RWPE1 (cell line): ENCODE results near the gene FBLN1.

ENCODE experiments used
- CTCF ChIA-PET: fragments of 350-600 bp; sonication (Branson Sonifier 250); formaldehyde crosslinking; extraction: SDS; loops from one replicate; lab custom pipeline; 2021; lab: Yijun Ruan, JAX
- POLR2A ChIA-PET: fragments of 400-600 bp; formaldehyde crosslinking; extraction: SDS; loops from one replicate; lab custom pipeline; 2020; ENCODE audit warnings: antibody characterized with exemption; ENCODE audit not compliant: low non-redundant PET; lab: Yijun Ruan, JAX
- DNase-seq: peaks from one replicate; pipeline ENCODE4 v3.0.0; 2012; ENCODE audit warnings: low spot score
- H3K27ac ChIP-seq: fragments of 450-650 bp; 2 replicates; pipeline ENCODE4 v1.5.1; 2017
- TF ChIP-seq, protein P1 (sequence below): fragments of 450-650 bp; conservative IDR thresholded peaks from 2 replicates; pipeline ENCODE4 v1.5.1; 2017; ENCODE audit warnings: low read depth, mild to moderate bottlenecking

Gene FBLN1

DNA sequence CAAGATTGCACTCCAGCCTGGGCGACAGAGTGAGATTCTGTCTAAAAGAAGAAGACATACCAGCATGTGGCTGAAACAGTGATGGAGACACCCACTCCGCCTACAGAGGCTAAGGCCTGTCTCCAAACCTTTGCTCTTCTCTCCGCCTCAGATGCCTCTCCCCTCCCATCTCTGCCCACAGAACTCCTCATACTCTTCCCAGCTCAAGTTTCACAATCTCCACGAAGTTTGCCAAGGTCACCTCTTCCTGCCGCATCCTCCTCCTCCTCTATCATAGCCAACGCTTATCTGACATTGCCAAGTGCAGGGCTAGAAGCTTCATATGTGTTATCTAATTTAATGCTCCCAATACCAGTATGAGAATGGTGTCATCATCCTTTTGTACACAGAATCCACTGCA, 25.9 kb upstream of the FBLN1 start:
- ChIA-PET POLR2A (no interaction called here), CTCF (no interaction called here)
- TF ChIP-seq, protein P1, sequence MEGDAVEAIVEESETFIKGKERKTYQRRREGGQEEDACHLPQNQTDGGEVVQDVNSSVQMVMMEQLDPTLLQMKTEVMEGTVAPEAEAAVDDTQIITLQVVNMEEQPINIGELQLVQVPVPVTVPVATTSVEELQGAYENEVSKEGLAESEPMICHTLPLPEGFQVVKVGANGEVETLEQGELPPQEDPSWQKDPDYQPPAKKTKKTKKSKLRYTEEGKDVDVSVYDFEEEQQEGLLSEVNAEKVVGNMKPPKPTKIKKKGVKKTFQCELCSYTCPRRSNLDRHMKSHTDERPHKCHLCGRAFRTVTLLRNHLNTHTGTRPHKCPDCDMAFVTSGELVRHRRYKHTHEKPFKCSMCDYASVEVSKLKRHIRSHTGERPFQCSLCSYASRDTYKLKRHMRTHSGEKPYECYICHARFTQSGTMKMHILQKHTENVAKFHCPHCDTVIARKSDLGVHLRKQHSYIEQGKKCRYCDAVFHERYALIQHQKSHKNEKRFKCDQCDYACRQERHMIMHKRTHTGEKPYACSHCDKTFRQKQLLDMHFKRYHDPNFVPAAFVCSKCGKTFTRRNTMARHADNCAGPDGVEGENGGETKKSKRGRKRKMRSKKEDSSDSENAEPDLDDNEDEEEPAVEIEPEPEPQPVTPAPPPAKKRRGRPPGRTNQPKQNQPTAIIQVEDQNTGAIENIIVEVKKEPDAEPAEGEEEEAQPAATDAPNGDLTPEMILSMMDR: no peak
- no peak for DNase-seq
- no peak overlapping the region for H3K27ac ChIP-seq

DNA sequence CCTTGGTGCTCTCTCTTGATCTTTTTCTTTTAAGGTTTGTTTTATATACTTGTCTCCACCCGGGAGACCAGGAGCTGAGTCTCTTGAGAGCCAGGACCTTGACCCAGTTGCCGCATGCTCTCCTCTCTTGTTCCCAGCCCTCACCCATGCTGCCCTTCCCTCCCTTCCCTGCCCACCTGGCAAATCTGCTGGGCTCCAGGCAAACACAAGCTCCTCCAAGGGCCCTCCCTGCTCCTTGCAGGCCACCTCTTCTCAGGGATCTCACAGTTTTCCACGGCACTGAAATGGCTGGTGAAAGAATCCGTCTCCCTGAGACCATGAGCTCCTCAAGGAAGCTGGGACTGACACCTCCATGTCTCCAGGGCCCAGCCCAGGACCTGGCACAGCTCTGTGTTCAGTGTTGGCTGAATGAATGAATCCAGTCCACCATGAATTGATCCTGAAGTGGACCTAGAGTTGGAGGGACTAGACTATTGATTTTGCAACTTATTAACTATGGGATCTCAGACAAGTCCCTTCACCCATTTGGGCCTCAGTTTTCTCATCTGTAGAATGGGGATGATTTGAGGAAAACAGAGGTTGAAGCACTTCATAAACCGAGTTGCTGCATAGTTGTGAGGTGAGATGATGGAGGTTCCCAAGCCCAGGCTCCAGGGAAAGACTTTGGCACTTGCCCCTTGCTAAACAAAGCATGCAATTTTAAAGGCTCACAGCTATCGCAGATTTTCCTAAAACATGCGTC, 25.1 kb upstream of the FBLN1 start:
- TF ChIP-seq, protein P1: no peak
- POLR2A ChIA-PET: no interaction called here
- DNase-seq: no peak
- CTCF ChIA-PET: no interaction called here
- H3K27ac ChIP-seq: no peak overlapping the region

DNA sequence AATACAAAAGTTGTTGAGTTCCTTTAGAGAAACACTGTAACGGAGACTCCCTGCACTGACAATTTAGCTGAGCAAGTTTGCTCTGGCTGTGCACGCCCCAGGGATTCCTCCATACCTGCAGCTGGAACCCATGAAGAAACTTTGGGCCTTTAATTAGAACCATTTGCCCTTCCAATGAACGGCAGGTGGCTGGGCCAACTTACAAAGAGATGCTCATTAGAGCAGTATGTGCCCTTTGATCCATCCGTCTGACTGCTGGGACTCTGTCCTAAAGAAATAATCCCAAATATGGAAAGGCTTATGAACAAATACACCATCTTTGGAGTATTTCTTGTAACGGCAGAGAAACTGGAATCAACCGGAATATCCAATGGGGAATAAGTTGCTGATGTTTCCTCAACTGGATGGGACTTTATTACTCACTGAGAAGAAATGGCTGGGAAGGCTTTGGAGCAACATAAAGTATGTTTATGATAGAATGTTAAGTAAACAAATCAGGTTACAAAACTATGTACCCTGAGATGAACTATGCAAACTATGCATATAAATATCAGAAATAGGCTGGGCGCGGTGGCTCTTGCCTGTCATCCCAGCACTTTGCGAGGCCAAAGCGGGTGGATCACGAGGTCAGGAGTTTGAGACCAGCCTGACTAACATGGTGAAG, 24.4 kb upstream of the FBLN1 start:
- peak; percentile 20 for DNase-seq
- ChIA-PET POLR2A (no interaction called here), CTCF (no interaction called here)

DNA sequence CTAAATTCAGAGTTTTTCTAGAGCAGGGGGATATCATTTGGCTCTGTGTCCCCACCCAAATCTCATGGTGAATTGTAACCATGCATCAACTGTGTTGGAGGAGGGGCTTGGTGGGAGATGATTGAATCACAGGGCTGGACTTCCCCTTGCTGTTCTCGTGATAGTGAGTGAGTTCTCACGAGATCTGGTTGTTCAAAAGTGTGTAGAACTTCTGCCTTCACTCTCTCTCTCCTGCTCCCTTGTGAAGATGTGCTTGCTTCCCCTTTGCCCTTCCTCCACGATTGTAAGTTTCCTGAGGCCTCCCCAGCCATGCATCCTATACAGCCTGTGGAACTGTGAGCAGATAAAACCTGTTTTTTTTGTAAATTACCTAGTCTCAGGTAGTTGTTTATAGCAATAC, 22.0 kb upstream of the FBLN1 start:
- TF ChIP-seq, protein P1: no peak
- ChIA-PET POLR2A (no interaction called here), CTCF (no interaction called here)
- DNase-seq: no peak
- H3K27ac ChIP-seq: no peak overlapping the region

More for the DNA sequence above, 24.4 kb upstream of the FBLN1 start:
- no peak overlapping the region for H3K27ac ChIP-seq
- TF ChIP-seq, protein P1: no peak

DNA sequence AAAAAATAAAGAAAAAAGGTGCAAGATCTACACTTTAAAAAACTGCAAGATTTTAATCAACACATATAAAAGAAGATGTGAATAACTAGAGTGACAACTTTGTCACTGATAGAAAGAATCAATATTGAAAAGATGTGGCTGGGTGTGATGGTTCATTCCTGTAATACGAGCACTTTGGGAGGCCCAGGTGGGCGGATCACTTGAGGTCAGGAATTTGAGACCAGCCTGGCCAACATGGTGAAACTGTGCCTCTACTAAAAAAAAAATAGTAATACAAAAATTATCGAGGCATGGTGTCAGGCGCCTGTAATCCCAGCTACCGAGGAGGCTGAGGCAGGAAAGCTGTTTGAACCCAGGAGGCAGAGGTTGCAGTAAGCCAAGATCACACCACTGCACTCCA, 21.0 kb upstream of the FBLN1 start:
- CTCF ChIA-PET: no interaction called here

DNA sequence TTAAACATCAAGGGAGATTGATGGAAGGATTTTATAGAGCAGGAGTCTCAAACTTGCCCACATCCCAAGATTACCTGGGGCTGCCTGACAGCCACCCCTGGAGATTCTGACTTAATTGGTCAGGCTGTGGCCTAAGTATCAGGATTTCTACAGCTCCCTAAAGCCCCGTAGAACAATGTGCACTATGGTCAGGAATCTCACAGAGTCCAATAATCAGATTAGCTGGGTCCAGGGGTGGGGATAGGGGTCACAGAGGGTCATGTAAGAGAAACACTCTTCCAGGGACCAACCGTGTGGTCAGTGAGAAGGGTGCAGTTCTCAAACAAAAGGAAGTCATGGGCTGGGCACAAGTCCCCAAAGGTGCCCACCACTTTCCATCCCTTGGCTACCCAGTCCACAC, 20.5 kb upstream of the FBLN1 start:
- TF ChIP-seq, protein P1: no peak
- no peak for DNase-seq
- no peak overlapping the region for H3K27ac ChIP-seq
- POLR2A ChIA-PET: no interaction called here
- CTCF ChIA-PET: no interaction called here

More for the DNA sequence above, 21.0 kb upstream of the FBLN1 start:
- POLR2A ChIA-PET: no interaction called here
- TF ChIP-seq, protein P1: no peak
- DNase-seq: no peak
- no peak overlapping the region for H3K27ac ChIP-seq
